IMR-90 (cell line): ENCODE measurements around the gene CMSS1.

ENCODE experiments used
- CEBPB ChIP-seq: IDR thresholded peaks from 2 replicates; pipeline ENCODE4 v1.6.1; 2012; ENCODE audit warnings: low read depth, low read length, improper control_type of control experiment
- CHD1 ChIP-seq: IDR thresholded peaks from 2 replicates; pipeline ENCODE4 v1.6.1; 2012; ENCODE audit warnings: low read depth, low read length, improper control_type of control experiment
- FOS ChIP-seq: fragments of 150-350 bp; IDR thresholded peaks from 2 replicates; pipeline ENCODE4 v1.6.1; 2016; ENCODE audit warnings: low read depth, low read length
- MXI1 ChIP-seq: IDR thresholded peaks from 2 replicates; pipeline ENCODE4 v1.6.1; 2012; ENCODE audit warnings: low read depth, mild to moderate bottlenecking, low read length, moderate library complexity, borderline replicate concordance
- POLR2A ChIP-seq: IDR thresholded peaks from 2 replicates; pipeline ENCODE4 v1.6.1; 2012; ENCODE audit warnings: mild to moderate bottlenecking, low read depth, low read length
- RAD21 ChIP-seq: IDR thresholded peaks from 2 replicates; pipeline ENCODE4 v1.6.1; 2012; ENCODE audit warnings: low read length, improper control_type of control experiment
- RCOR1 ChIP-seq: IDR thresholded peaks from 2 replicates; pipeline ENCODE4 v1.6.1; 2012; ENCODE audit warnings: mild to moderate bottlenecking, low read length, improper control_type of control experiment; ENCODE audit not compliant: insufficient replicate concordance
- RFX5 ChIP-seq: IDR thresholded peaks from 2 replicates; pipeline ENCODE4 v1.8.0; 2012; ENCODE audit warnings: low read depth, mild to moderate bottlenecking, low read length, moderate library complexity
- SMC3 ChIP-seq: fragments of 150-350 bp; IDR thresholded peaks from 2 replicates; pipeline ENCODE4 v1.6.1; 2016; ENCODE audit warnings: low read depth, mild to moderate bottlenecking, antibody characterized with exemption, low read length, moderate library complexity
- TF ChIP-seq, protein P1 (sequence below): conservative IDR thresholded peaks from 2 replicates; pipeline ENCODE4 v1.5.1; 2012; ENCODE audit warnings: mild to moderate bottlenecking, low read depth, low read length, improper control_type of control experiment
- TF ChIP-seq, protein P2 (sequence below): fragments of 150-350 bp; IDR thresholded peaks from 2 replicates; pipeline ENCODE4 v1.6.1; 2016; ENCODE audit warnings: low read depth, mild to moderate bottlenecking, low read length, moderate library complexity, borderline replicate concordance

DNA sequence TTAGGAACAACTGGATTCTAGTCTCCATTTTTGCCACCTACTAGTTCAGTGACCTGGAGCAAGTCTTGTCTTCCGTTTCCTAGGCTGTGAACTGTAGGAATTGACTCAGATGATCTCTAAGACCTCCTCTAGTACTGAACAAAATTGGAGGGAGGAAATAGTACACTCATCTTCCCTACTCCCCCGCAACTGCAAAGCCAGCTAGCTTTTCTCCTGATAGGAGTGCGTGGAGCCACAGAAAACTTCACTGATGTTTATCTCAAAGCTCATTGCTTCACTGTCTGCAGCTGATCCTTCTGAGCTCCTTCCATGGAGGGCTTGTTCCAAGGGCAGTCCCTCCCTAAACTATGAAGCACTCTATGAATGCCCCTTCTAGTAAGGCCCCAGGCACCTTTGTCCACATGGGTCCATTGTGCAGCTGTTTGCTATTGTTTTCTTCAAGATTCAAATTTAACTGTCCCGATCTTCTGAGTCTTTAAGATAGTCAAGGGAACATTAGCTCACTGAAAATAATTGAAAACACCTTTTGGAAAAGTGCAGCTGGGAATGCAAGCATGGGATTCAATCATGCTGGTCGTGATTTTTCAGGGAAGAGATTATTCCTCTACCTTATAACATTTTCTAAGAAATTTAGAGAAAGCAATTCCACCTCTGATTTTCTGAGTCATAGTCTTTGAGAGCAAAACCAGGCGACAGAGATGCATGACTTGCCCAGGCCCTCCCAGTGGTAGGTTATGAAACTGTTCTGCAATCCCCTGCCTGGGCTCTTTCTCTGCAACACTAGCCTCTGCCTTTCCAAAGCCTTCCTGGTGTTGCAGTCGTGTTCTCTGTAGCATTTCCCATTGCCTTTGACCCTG is 272.4 kb downstream of the CMSS1 start:
- TF ChIP-seq, protein P1, sequence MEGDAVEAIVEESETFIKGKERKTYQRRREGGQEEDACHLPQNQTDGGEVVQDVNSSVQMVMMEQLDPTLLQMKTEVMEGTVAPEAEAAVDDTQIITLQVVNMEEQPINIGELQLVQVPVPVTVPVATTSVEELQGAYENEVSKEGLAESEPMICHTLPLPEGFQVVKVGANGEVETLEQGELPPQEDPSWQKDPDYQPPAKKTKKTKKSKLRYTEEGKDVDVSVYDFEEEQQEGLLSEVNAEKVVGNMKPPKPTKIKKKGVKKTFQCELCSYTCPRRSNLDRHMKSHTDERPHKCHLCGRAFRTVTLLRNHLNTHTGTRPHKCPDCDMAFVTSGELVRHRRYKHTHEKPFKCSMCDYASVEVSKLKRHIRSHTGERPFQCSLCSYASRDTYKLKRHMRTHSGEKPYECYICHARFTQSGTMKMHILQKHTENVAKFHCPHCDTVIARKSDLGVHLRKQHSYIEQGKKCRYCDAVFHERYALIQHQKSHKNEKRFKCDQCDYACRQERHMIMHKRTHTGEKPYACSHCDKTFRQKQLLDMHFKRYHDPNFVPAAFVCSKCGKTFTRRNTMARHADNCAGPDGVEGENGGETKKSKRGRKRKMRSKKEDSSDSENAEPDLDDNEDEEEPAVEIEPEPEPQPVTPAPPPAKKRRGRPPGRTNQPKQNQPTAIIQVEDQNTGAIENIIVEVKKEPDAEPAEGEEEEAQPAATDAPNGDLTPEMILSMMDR: peak; percentile 59
- TF ChIP-seq, protein P2, sequence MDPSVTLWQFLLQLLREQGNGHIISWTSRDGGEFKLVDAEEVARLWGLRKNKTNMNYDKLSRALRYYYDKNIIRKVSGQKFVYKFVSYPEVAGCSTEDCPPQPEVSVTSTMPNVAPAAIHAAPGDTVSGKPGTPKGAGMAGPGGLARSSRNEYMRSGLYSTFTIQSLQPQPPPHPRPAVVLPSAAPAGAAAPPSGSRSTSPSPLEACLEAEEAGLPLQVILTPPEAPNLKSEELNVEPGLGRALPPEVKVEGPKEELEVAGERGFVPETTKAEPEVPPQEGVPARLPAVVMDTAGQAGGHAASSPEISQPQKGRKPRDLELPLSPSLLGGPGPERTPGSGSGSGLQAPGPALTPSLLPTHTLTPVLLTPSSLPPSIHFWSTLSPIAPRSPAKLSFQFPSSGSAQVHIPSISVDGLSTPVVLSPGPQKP: no peak
- TF ChIP-seq RFX5 (no peak), RAD21 (peak; percentile 71), CHD1 (no peak), POLR2A (no peak), RCOR1 (no peak), SMC3 (peak; percentile 68), FOS (no peak), CEBPB (peak; percentile 64), MXI1 (no peak)
